GM23248 (cell line): ENCODE measurements around the gene AREG. TPM values are rescaled to one million over a fixed set of nuclear protein-coding genes. Genes with fewer than 3 reads are reported as not detected.

ENCODE experiments used
- DNase-seq: peaks from one replicate; pipeline ENCODE4 v3.0.0-alpha.2; 2015
- H2AFZ ChIP-seq: fragments of 200-600 bp; sonication (generic); 2 replicates; pipeline ENCODE4 v1.6.1; 2016; ENCODE audit warnings: antibody characterized with exemption
- H3F3A ChIP-seq: fragments of 200-600 bp; sonication (generic); 2 replicates; pipeline ENCODE4 v1.6.1; 2016; ENCODE audit warnings: mild to moderate bottlenecking, antibody characterized with exemption, mixed run types; ENCODE audit not compliant: insufficient read depth
- H3K27ac ChIP-seq: fragments of 200-600 bp; sonication (generic); 2 replicates; pipeline ENCODE4 v1.5.1; 2016; ENCODE audit warnings: mild to moderate bottlenecking
- H3K27me3 ChIP-seq: fragments of 200-600 bp; sonication (generic); replicated peaks from 2 replicates; pipeline ENCODE4 v1.6.1; 2016; ENCODE audit warnings: mild to moderate bottlenecking; ENCODE audit not compliant: insufficient read depth
- H3K36me3 ChIP-seq: fragments of 200-600 bp; sonication (generic); 2 replicates; pipeline ENCODE4 v1.6.1; 2016; ENCODE audit warnings: low read depth, mild to moderate bottlenecking
- H3K4me1 ChIP-seq: fragments of 200-600 bp; sonication (generic); 2 replicates; pipeline ENCODE4 v1.6.1; 2016; ENCODE audit warnings: mild to moderate bottlenecking; ENCODE audit not compliant: insufficient read depth
- H3K4me2 ChIP-seq: fragments of 200-600 bp; sonication (generic); one replicate; pipeline ENCODE4 v1.6.1; 2016; ENCODE audit warnings: mild to moderate bottlenecking; ENCODE audit not compliant: unreplicated experiment
- H3K4me3 ChIP-seq: fragments of 200-600 bp; sonication (generic); 2 replicates; pipeline ENCODE4 v1.5.1; 2016; ENCODE audit warnings: mild to moderate bottlenecking
- H3K79me2 ChIP-seq: fragments of 200-600 bp; sonication (generic); 2 replicates; pipeline ENCODE4 v1.6.1; 2016; ENCODE audit warnings: mild to moderate bottlenecking; ENCODE audit not compliant: insufficient read depth
- H3K9ac ChIP-seq: fragments of 200-600 bp; sonication (generic); 2 replicates; pipeline ENCODE4 v1.6.1; 2016; ENCODE audit warnings: mild to moderate bottlenecking
- H3K9me2 ChIP-seq: fragments of 200-600 bp; sonication (generic); 2 replicates; pipeline ENCODE4 v1.6.1; 2016; ENCODE audit warnings: mixed run types, mild to moderate bottlenecking, moderate library complexity; ENCODE audit not compliant: insufficient read depth
- H3K9me3 ChIP-seq: fragments of 200-600 bp; sonication (generic); one replicate; pipeline ENCODE4 v1.6.1; 2017; ENCODE audit warnings: low read depth
- H4K20me1 ChIP-seq: fragments of 200-600 bp; sonication (generic); 2 replicates; pipeline ENCODE4 v1.6.0; 2016; ENCODE audit not compliant: insufficient read depth
- EZH2 ChIP-seq: fragments of 200-600 bp; sonication (generic); IDR thresholded peaks from 2 replicates; pipeline ENCODE4 v1.6.1; 2018; ENCODE audit warnings: antibody characterized with exemption, mild to moderate bottlenecking; ENCODE audit not compliant: insufficient read depth, poor library complexity, severe bottlenecking
- EZH2phosphoT487 ChIP-seq: fragments of 200-600 bp; sonication (generic); IDR thresholded peaks from 2 replicates; pipeline ENCODE4 v1.6.1; 2018; ENCODE audit warnings: antibody characterized with exemption, moderate library complexity, mild to moderate bottlenecking, low read depth; ENCODE audit not compliant: insufficient read depth
- WGBS, 2 experiments: methylation state at CpG; one replicate each; pipeline ENCODE4 v1.1.6; 2015 to 2017; ENCODE audit warnings: low lambda C conversion rate in 2 of 2, low coverage in 1 of 2; ENCODE audit errors: missing lambda C conversion rate in 2 of 2; 5-methylcytosine and 5-hydroxymethylcytosine counted together
- in situ Hi-C: fragments of 300-500 bp; cut with MboI; formaldehyde crosslinking; loops from 2 replicates; pipeline ENCODE4 v1.15.0; 2020
- polyA plus RNA-seq: library from polyadenylated mRNA; unstranded; fragments of >200 nt; fragmentation: Nextera tagmentation; extraction: Ambion mirVana; gene quantifications from 2 replicates; pipeline ENCODE4 v1.2.1, GENCODE V29; 2016
- total RNA-seq: library from RNA; depleted of rRNA; stranded (reverse); fragments of >200 nt; shearing (Covaris generic); gene quantifications from 2 replicates; pipeline ENCODE4 v1.2.3, GENCODE V29; 2014

AREG gene
- total and polyA plus RNA-seq, 2 experiments from 2014 or later, result 0.76 to 0.97 TPM

GRCh38 chr4:74433541-74434172 is 11.3 kb upstream of the AREG start:
- H4K20me1 ChIP-seq, result no peaks in the 10 kb centered on the region
- no peak overlapping the region for H3K9ac ChIP-seq
- peaks cover 4% of the 10 kb centered on the region; the same call in 1 of the 2 replicates for H3K4me1 ChIP-seq
- H3K4me3 ChIP-seq, result no peak overlapping the region
- TF ChIP-seq EZH2, result no peak
- no peak for TF ChIP-seq EZH2phosphoT487
- in situ Hi-C loops, result no loop called here
- H3K27me3 ChIP-seq, result no peaks in the 10 kb centered on the region
- no peaks in the 10 kb centered on the region for H3K9me3 ChIP-seq
- H3F3A ChIP-seq, result peaks cover 8% of the 10 kb centered on the region; the same call in 1 of the 2 replicates
- no peak overlapping the region for H2AFZ ChIP-seq
- no peak overlapping the region for H3K27ac ChIP-seq
- WGBS, 2 experiments, result 58 to 66% methylated on average over 7 of the region's 7 CpGs
- no peaks in the 10 kb centered on the region for H3K79me2 ChIP-seq
- no peaks in the 10 kb centered on the region for H3K9me2 ChIP-seq
- no peak for DNase-seq
- H3K36me3 ChIP-seq, result no peaks in the 10 kb centered on the region
- H3K4me2 ChIP-seq, result no peak overlapping the region

GRCh38 chr4:74435296-74435695 is 9.6 kb upstream of the AREG start:
- TF ChIP-seq EZH2 (no peak), EZH2phosphoT487 (no peak)
- Histone ChIP-seq H3K79me2 (no peaks in the 10 kb centered on the region), H3F3A (peaks cover 8% of the 10 kb centered on the region; the same call in 1 of the 2 replicates), H3K9me3 (no peaks in the 10 kb centered on the region), H3K27me3 (no peaks in the 10 kb centered on the region), H2AFZ (no peak overlapping the region), H3K9me2 (no peaks in the 10 kb centered on the region), H4K20me1 (no peaks in the 10 kb centered on the region), H3K4me2 (no peak overlapping the region), H3K27ac (no peak overlapping the region), H3K36me3 (no peaks in the 10 kb centered on the region), H3K9ac (no peak overlapping the region), H3K4me3 (no peak overlapping the region), H3K4me1 (peaks cover 4% of the 10 kb centered on the region; the same call in 1 of the 2 replicates)
- in situ Hi-C loops, result no loop called here
- 36 to 38% methylated on average over 1 of the region's 1 CpG for WGBS, 2 experiments
- DNase-seq, result no peak

GRCh38 chr4:74437866-74438265 is 7.1 kb upstream of the AREG start:
- Histone ChIP-seq H3K9ac (no peak overlapping the region), H4K20me1 (no peaks in the 10 kb centered on the region), H3K9me3 (no peaks in the 10 kb centered on the region), H3K4me3 (no peak overlapping the region), H3K4me2 (no peak overlapping the region), H3K79me2 (no peaks in the 10 kb centered on the region), H3K36me3 (no peaks in the 10 kb centered on the region), H2AFZ (no peak overlapping the region), H3K4me1 (peaks cover 1% of the 10 kb centered on the region; the same call in 1 of the 2 replicates), H3F3A (peaks cover 6% of the 10 kb centered on the region; the same call in 1 of the 2 replicates), H3K9me2 (no peaks in the 10 kb centered on the region), H3K27me3 (no peaks in the 10 kb centered on the region), H3K27ac (no peak overlapping the region)
- in situ Hi-C loops, result no loop called here
- no peak for DNase-seq
- WGBS, 2 experiments, result 68 to 72% methylated on average over 3 of the region's 3 CpGs
- TF ChIP-seq EZH2, result no peak
- TF ChIP-seq EZH2phosphoT487, result no peak

- H3K27ac ChIP-seq, result no peak overlapping the region
- WGBS, 2 experiments, result 86 to 92% methylated on average over 1 of the region's 1 CpG
Measured at GRCh38 chr4:74438661-74439060, 6.3 kb upstream of the AREG start.

More at GRCh38 chr4:74438661-74439060, 6.3 kb upstream of the AREG start:
- Histone ChIP-seq H3F3A (0 out of 2 replicates have a peak, but pooled peaks cover 4% of the 10 kb centered on the region), H3K9me3 (no peaks in the 10 kb centered on the region), H4K20me1 (no peaks in the 10 kb centered on the region), H3K4me3 (no peak overlapping the region), H3K4me1 (no peaks in the 10 kb centered on the region), H3K36me3 (no peaks in the 10 kb centered on the region), H2AFZ (no peak overlapping the region), H3K4me2 (no peak overlapping the region), H3K27me3 (no peaks in the 10 kb centered on the region), H3K9me2 (no peaks in the 10 kb centered on the region), H3K79me2 (no peaks in the 10 kb centered on the region), H3K9ac (no peak overlapping the region)
- TF ChIP-seq EZH2phosphoT487 (no peak), EZH2 (no peak)
- no peak for DNase-seq
- in situ Hi-C loops, result no loop called here
